GM23338 (cell line): ENCODE measurements around the gene MACROD1. TPM values are rescaled to one million over a fixed set of nuclear protein-coding genes. Genes with fewer than 3 reads are reported as not detected.

Source experiments
- ATAC-seq: fragments of 200-7000 bp; cut with Tn5 transposase; 3 replicates; pipeline ENCODE4 v1.9.1; 2020
- DNase-seq: peaks from one replicate; pipeline ENCODE4 v3.0.0-alpha.2; 2015; ENCODE audit warnings: low spot score
- H2AFZ ChIP-seq: fragments of 200-600 bp; sonication (generic); 2 replicates; pipeline ENCODE4 v1.8.0; 2016; ENCODE audit warnings: antibody characterized with exemption, mild to moderate bottlenecking, moderate library complexity
- H3F3A ChIP-seq: fragments of 200-600 bp; sonication (generic); replicated peaks from 2 replicates; pipeline ENCODE4 v1.8.0; 2017; ENCODE audit warnings: antibody characterized with exemption, mixed run types, low read depth
- H3K27ac ChIP-seq: fragments of 200-600 bp; sonication (generic); 2 replicates; pipeline ENCODE4 v1.6.1; 2016; ENCODE audit warnings: low read depth
- H3K27me3 ChIP-seq: fragments of 200-600 bp; sonication (generic); 2 replicates; pipeline ENCODE4 v1.8.0; 2016; ENCODE audit warnings: mild to moderate bottlenecking, mixed run types, moderate library complexity; ENCODE audit not compliant: insufficient read depth
- H3K36me3 ChIP-seq: fragments of 200-600 bp; sonication (generic); 2 replicates; pipeline ENCODE4 v1.8.0; 2016; ENCODE audit warnings: mild to moderate bottlenecking; ENCODE audit not compliant: insufficient read depth
- H3K4me1 ChIP-seq: fragments of 200-600 bp; sonication (generic); 2 replicates; pipeline ENCODE4 v1.8.0; 2016; ENCODE audit warnings: mild to moderate bottlenecking, moderate library complexity; ENCODE audit not compliant: insufficient read depth
- H3K4me2 ChIP-seq: fragments of 200-600 bp; sonication (generic); 2 replicates; pipeline ENCODE4 v1.7.1; 2017; ENCODE audit warnings: mixed run types
- H3K4me3 ChIP-seq: fragments of 200-600 bp; sonication (generic); 2 replicates; pipeline ENCODE4 v1.6.1; 2016; ENCODE audit warnings: mixed run types
- H3K79me2 ChIP-seq: fragments of 200-600 bp; sonication (generic); replicated peaks from 2 replicates; pipeline ENCODE4 v1.8.0; 2017; ENCODE audit warnings: mild to moderate bottlenecking; ENCODE audit not compliant: insufficient read depth
- H3K9me2 ChIP-seq: fragments of 200-600 bp; sonication (generic); 2 replicates; pipeline ENCODE4 v1.8.0; 2017; ENCODE audit not compliant: insufficient read depth
- H4K20me1 ChIP-seq: fragments of 200-600 bp; sonication (generic); replicated peaks from 2 replicates; pipeline ENCODE4 v1.8.0; 2017; ENCODE audit warnings: mild to moderate bottlenecking; ENCODE audit not compliant: insufficient read depth
- H3K27ac Mint-ChIP-seq: 2 replicates; pipeline ENCODE4 v1.8.0; 2020; ENCODE audit warnings: inconsistent platforms, mild to moderate bottlenecking, moderate library complexity, mixed read lengths
- H3K27me3 Mint-ChIP-seq: 3 replicates; pipeline ENCODE4 v1.8.0; 2022; ENCODE audit warnings: low read depth, mild to moderate bottlenecking, moderate library complexity, mixed read lengths, inconsistent platforms; ENCODE audit not compliant: insufficient read depth, poor library complexity
- H3K36me3 Mint-ChIP-seq: 3 replicates; pipeline ENCODE4 v1.8.0; 2021; ENCODE audit warnings: low read depth, mild to moderate bottlenecking, inconsistent platforms, moderate library complexity, mixed read lengths
- H3K4me1 Mint-ChIP-seq: 3 replicates; pipeline ENCODE4 v1.8.0; 2020; ENCODE audit warnings: mild to moderate bottlenecking, inconsistent platforms, mixed read lengths
- H3K4me3 Mint-ChIP-seq: 3 replicates; pipeline ENCODE4 v1.8.0; 2021; ENCODE audit warnings: moderate library complexity, mild to moderate bottlenecking, inconsistent platforms, mixed read lengths
- H3K9me3 Mint-ChIP-seq: 3 replicates; pipeline ENCODE4 v1.8.0; 2020; ENCODE audit warnings: moderate library complexity, mild to moderate bottlenecking, inconsistent platforms, mixed read lengths
- CREB1 ChIP-seq: fragments of 250-450 bp; sonication (Bioruptor Pico); IDR thresholded peaks from 2 replicates; pipeline ENCODE4 v1.5.0; 2020; ENCODE audit warnings: low read depth, mild to moderate bottlenecking, moderate library complexity
- EZH2 ChIP-seq: fragments of 200-600 bp; sonication (generic); IDR thresholded peaks from one replicate; pipeline ENCODE4 v1.8.0; 2017; ENCODE audit warnings: antibody characterized with exemption, mild to moderate bottlenecking, low read depth; ENCODE audit not compliant: unreplicated experiment
- EZH2phosphoT487 ChIP-seq: fragments of 200-600 bp; sonication (generic); IDR thresholded peaks from one replicate; pipeline ENCODE4 v1.8.1; 2018; ENCODE audit warnings: antibody characterized with exemption; ENCODE audit not compliant: unreplicated experiment
- JUNB ChIP-seq: IDR thresholded peaks from one replicate; pipeline ENCODE4 v1.6.1; 2016; ENCODE audit warnings: antibody characterized with exemption; ENCODE audit not compliant: unreplicated experiment
- NANOG ChIP-seq: IDR thresholded peaks from 2 replicates; pipeline ENCODE4 v1.6.1; 2016; ENCODE audit warnings: antibody characterized with exemption, borderline replicate concordance
- POLR2AphosphoS5 ChIP-seq: IDR thresholded peaks from 2 replicates; pipeline ENCODE4 v1.6.1; 2016; ENCODE audit warnings: antibody characterized with exemption, low read depth
- STAT1 ChIP-seq: IDR thresholded peaks from one replicate; pipeline ENCODE4 v1.6.1; 2016; ENCODE audit warnings: antibody characterized with exemption; ENCODE audit not compliant: unreplicated experiment
- ZNF114 ChIP-seq: fragments of 250-450 bp; sonication (Bioruptor Pico); IDR thresholded peaks from 2 replicates; pipeline ENCODE4 v1.5.0; 2020; ENCODE audit warnings: mild to moderate bottlenecking, moderate library complexity
- ZNF331 ChIP-seq: fragments of 250-450 bp; sonication (Bioruptor Pico); IDR thresholded peaks from 2 replicates; pipeline ENCODE4 v1.5.0; 2020; ENCODE audit warnings: low read depth, mild to moderate bottlenecking, moderate library complexity
- polyA plus RNA-seq: library from polyadenylated mRNA; unstranded; fragments of >200 nt; fragmentation: Nextera tagmentation; extraction: Ambion mirVana; gene quantifications from 2 replicates; pipeline ENCODE4 v1.2.1, GENCODE V29; 2016
- total RNA-seq: library from RNA; depleted of rRNA; stranded (reverse); fragments of >200 nt; shearing (Covaris generic); gene quantifications from 2 replicates; pipeline ENCODE4 v1.2.3, GENCODE V29; 2014
- TF ChIP-seq, protein P1 (sequence below), 2 experiments: fragments of 200-600 bp in 1 of 2; sonication (generic) in 1 of 2; conservative IDR thresholded peaks; 2 replicates each; pipeline versions ENCODE4 v1.5.1 to v1.6.1; 2016 to 2017; ENCODE audit warnings: antibody characterized with exemption in 2 of 2, low read depth in 2 of 2, mild to moderate bottlenecking in 2 of 2, moderate library complexity in 1 of 2
- TF ChIP-seq, protein P2 (sequence below): fragments of 250-450 bp; sonication (Bioruptor Pico); IDR thresholded peaks from 2 replicates; pipeline ENCODE4 v1.5.0; 2020; ENCODE audit warnings: mild to moderate bottlenecking, moderate library complexity
- TF ChIP-seq, protein P3 (sequence below): IDR thresholded peaks from one replicate; pipeline ENCODE4 v1.6.1; 2018; ENCODE audit warnings: antibody characterized with exemption; ENCODE audit not compliant: unreplicated experiment
- TF ChIP-seq, protein P4 (sequence below): IDR thresholded peaks from 2 replicates; pipeline ENCODE4 v1.6.1; 2016; ENCODE audit warnings: antibody characterized with exemption

Gene MACROD1
- total and polyA plus RNA-seq, 2 experiments from 2014 or later, result 33.0 to 51.6 TPM

DNA sequence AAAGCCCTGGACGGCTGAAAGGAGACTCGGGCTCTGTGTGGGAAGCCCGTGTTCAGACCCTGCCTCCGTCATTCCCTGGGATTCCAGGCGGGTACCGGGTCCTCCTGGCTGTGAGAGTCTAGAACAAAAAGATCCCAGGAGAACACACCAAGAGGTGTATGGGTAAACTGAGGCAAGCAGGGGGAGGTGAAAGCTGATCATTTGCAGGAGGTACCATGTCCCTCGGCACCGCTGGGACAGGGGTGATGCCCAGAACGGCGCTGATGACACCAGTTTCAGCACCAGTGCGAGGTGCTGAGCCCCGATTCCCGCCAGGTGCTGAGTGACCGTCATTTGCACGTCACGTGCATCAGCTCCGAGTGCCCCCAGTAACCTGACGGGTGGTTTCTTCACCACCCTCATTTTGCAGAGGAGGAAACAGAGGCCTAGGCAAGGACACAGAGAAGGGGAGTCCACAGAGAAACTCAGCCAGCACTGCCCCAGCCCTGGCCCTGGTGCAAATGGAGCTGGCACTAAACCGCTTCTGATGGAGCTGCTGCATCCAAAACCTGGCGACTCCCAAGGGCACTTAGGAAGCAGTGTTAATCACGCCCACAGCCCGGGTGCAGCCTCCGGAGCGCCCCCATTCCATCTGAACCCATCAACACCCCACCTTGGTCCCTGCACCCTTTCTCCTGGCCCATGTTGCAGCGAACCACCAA is 16.8 kb downstream of the MACROD1 start:
- peaks cover 5% of the 10 kb centered on the region for H3K4me1 ChIP-seq
- peaks cover 18% of the 10 kb centered on the region for H3K27me3 Mint-ChIP-seq
- no peaks in the 10 kb centered on the region for H3K79me2 ChIP-seq
- H3K9me3 Mint-ChIP-seq, result no peaks in the 10 kb centered on the region
- no peaks in the 10 kb centered on the region; the same call in 1 of the 2 replicates for H4K20me1 ChIP-seq
- no peaks in the 10 kb centered on the region for H3K36me3 ChIP-seq
- 0 out of 2 replicates have a peak, but pooled peaks cover 11% of the 10 kb centered on the region for H3F3A ChIP-seq
- peaks cover 25% of the 10 kb centered on the region for H3K4me1 Mint-ChIP-seq
- no peak overlapping the region for H3K4me3 Mint-ChIP-seq
- H3K4me3 ChIP-seq, result no peak overlapping the region
- H3K27ac Mint-ChIP-seq, result no peak overlapping the region
- no peak overlapping the region for H3K4me2 ChIP-seq
- H3K27ac ChIP-seq, result no peak overlapping the region
- no peaks in the 10 kb centered on the region for H3K27me3 ChIP-seq
- TF ChIP-seq CREB1 (no peak), EZH2 (no peak), ZNF114 (CRISPR knock-in tag) (no peak), EZH2phosphoT487 (no peak), JUNB (no peak), ZNF331 (no peak), POLR2AphosphoS5 (no peak), NANOG (no peak), STAT1 (no peak)
- TF ChIP-seq, protein P1, sequence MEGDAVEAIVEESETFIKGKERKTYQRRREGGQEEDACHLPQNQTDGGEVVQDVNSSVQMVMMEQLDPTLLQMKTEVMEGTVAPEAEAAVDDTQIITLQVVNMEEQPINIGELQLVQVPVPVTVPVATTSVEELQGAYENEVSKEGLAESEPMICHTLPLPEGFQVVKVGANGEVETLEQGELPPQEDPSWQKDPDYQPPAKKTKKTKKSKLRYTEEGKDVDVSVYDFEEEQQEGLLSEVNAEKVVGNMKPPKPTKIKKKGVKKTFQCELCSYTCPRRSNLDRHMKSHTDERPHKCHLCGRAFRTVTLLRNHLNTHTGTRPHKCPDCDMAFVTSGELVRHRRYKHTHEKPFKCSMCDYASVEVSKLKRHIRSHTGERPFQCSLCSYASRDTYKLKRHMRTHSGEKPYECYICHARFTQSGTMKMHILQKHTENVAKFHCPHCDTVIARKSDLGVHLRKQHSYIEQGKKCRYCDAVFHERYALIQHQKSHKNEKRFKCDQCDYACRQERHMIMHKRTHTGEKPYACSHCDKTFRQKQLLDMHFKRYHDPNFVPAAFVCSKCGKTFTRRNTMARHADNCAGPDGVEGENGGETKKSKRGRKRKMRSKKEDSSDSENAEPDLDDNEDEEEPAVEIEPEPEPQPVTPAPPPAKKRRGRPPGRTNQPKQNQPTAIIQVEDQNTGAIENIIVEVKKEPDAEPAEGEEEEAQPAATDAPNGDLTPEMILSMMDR (conservative IDR thresholded peaks at IDR 0.05; ENCODE audit: low read depth in 2 of 2), result no peak
- TF ChIP-seq, protein P2, sequence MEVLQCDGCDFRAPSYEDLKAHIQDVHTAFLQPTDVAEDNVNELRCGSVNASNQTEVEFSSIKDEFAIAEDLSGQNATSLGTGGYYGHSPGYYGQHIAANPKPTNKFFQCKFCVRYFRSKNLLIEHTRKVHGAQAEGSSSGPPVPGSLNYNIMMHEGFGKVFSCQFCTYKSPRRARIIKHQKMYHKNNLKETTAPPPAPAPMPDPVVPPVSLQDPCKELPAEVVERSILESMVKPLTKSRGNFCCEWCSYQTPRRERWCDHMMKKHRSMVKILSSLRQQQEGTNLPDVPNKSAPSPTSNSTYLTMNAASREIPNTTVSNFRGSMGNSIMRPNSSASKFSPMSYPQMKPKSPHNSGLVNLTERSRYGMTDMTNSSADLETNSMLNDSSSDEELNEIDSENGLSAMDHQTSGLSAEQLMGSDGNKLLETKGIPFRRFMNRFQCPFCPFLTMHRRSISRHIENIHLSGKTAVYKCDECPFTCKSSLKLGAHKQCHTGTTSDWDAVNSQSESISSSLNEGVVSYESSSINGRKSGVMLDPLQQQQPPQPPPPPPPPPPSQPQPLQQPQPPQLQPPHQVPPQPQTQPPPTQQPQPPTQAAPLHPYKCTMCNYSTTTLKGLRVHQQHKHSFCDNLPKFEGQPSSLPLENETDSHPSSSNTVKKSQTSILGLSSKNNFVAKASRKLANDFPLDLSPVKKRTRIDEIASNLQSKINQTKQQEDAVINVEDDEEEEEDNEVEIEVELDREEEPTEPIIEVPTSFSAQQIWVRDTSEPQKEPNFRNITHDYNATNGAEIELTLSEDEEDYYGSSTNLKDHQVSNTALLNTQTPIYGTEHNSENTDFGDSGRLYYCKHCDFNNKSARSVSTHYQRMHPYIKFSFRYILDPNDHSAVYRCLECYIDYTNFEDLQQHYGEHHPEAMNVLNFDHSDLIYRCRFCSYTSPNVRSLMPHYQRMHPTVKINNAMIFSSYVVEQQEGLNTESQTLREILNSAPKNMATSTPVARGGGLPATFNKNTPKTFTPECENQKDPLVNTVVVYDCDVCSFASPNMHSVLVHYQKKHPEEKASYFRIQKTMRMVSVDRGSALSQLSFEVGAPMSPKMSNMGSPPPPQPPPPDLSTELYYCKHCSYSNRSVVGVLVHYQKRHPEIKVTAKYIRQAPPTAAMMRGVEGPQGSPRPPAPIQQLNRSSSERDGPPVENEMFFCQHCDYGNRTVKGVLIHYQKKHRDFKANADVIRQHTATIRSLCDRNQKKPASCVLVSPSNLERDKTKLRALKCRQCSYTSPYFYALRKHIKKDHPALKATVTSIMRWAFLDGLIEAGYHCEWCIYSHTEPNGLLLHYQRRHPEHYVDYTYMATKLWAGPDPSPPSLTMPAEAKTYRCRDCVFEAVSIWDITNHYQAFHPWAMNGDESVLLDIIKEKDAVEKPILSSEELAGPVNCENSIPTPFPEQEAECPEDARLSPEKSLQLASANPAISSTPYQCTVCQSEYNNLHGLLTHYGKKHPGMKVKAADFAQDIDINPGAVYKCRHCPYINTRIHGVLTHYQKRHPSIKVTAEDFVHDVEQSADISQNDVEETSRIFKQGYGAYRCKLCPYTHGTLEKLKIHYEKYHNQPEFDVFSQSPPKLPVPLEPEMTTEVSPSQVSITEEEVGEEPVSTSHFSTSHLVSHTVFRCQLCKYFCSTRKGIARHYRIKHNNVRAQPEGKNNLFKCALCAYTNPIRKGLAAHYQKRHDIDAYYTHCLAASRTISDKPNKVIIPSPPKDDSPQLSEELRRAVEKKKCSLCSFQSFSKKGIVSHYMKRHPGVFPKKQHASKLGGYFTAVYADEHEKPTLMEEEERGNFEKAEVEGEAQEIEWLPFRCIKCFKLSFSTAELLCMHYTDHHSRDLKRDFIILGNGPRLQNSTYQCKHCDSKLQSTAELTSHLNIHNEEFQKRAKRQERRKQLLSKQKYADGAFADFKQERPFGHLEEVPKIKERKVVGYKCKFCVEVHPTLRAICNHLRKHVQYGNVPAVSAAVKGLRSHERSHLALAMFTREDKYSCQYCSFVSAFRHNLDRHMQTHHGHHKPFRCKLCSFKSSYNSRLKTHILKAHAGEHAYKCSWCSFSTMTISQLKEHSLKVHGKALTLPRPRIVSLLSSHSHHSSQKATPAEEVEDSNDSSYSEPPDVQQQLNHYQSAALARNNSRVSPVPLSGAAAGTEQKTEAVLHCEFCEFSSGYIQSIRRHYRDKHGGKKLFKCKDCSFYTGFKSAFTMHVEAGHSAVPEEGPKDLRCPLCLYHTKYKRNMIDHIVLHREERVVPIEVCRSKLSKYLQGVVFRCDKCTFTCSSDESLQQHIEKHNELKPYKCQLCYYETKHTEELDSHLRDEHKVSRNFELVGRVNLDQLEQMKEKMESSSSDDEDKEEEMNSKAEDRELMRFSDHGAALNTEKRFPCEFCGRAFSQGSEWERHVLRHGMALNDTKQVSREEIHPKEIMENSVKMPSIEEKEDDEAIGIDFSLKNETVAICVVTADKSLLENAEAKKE (CRISPR knock-in tag), result no peak
- TF ChIP-seq, protein P3, sequence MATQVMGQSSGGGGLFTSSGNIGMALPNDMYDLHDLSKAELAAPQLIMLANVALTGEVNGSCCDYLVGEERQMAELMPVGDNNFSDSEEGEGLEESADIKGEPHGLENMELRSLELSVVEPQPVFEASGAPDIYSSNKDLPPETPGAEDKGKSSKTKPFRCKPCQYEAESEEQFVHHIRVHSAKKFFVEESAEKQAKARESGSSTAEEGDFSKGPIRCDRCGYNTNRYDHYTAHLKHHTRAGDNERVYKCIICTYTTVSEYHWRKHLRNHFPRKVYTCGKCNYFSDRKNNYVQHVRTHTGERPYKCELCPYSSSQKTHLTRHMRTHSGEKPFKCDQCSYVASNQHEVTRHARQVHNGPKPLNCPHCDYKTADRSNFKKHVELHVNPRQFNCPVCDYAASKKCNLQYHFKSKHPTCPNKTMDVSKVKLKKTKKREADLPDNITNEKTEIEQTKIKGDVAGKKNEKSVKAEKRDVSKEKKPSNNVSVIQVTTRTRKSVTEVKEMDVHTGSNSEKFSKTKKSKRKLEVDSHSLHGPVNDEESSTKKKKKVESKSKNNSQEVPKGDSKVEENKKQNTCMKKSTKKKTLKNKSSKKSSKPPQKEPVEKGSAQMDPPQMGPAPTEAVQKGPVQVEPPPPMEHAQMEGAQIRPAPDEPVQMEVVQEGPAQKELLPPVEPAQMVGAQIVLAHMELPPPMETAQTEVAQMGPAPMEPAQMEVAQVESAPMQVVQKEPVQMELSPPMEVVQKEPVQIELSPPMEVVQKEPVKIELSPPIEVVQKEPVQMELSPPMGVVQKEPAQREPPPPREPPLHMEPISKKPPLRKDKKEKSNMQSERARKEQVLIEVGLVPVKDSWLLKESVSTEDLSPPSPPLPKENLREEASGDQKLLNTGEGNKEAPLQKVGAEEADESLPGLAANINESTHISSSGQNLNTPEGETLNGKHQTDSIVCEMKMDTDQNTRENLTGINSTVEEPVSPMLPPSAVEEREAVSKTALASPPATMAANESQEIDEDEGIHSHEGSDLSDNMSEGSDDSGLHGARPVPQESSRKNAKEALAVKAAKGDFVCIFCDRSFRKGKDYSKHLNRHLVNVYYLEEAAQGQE, result no peak
- TF ChIP-seq, protein P4, sequence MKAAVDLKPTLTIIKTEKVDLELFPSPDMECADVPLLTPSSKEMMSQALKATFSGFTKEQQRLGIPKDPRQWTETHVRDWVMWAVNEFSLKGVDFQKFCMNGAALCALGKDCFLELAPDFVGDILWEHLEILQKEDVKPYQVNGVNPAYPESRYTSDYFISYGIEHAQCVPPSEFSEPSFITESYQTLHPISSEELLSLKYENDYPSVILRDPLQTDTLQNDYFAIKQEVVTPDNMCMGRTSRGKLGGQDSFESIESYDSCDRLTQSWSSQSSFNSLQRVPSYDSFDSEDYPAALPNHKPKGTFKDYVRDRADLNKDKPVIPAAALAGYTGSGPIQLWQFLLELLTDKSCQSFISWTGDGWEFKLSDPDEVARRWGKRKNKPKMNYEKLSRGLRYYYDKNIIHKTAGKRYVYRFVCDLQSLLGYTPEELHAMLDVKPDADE, result no peak
- H3K9me2 ChIP-seq, result no peaks in the 10 kb centered on the region
- no peak for DNase-seq
- no peak overlapping the region for H2AFZ ChIP-seq
- no peaks in the 10 kb centered on the region; the same call in 2 of the 3 replicates for H3K36me3 Mint-ChIP-seq
- ATAC-seq, result no peak
